Activated T-cell treated with anti-CD3 and anti-CD28 coated beads, Interleukin-2, amount 50 U/mL, for 4 hours (primary cell): ENCODE results near the gene DDX51. TPM values are rescaled to one million over a fixed set of nuclear protein-coding genes. Genes with fewer than 3 reads are reported as not detected.
A peak's percentile ranks its signal among the peaks of the same experiment; 100 is the strongest.

Experiments
- ATAC-seq, 2 donors: fragments of 200-7000 bp; cut with Tn5 transposase; one replicate each; pipeline ENCODE4 v1.10.0; 2021
- DNase-seq: peaks from one replicate; pipeline ENCODE4 v3.0.0-alpha.2; 2020
- H3K27me3 Mint-ChIP-seq: one replicate; pipeline ENCODE4 v1.8.0; 2021; ENCODE audit warnings: low read depth, mixed read lengths
- H3K36me3 Mint-ChIP-seq: one replicate; pipeline ENCODE4 v1.8.0; 2022; ENCODE audit warnings: mixed read lengths; ENCODE audit not compliant: insufficient read depth
- H3K4me1 Mint-ChIP-seq: one replicate; pipeline ENCODE4 v1.8.0; 2021; ENCODE audit warnings: low read depth, mixed read lengths
- H3K4me3 Mint-ChIP-seq: one replicate; pipeline ENCODE4 v1.8.0; 2021; ENCODE audit warnings: mild to moderate bottlenecking, moderate library complexity, mixed read lengths
- H3K9me3 Mint-ChIP-seq: one replicate; pipeline ENCODE4 v1.8.0; 2021; ENCODE audit warnings: mixed read lengths
- total RNA-seq, 3 donors: library from RNA; stranded (reverse); gene quantifications; one replicate each; pipeline ENCODE4 v1.2.1, GENCODE V29; 2021

DDX51 gene, protein sequence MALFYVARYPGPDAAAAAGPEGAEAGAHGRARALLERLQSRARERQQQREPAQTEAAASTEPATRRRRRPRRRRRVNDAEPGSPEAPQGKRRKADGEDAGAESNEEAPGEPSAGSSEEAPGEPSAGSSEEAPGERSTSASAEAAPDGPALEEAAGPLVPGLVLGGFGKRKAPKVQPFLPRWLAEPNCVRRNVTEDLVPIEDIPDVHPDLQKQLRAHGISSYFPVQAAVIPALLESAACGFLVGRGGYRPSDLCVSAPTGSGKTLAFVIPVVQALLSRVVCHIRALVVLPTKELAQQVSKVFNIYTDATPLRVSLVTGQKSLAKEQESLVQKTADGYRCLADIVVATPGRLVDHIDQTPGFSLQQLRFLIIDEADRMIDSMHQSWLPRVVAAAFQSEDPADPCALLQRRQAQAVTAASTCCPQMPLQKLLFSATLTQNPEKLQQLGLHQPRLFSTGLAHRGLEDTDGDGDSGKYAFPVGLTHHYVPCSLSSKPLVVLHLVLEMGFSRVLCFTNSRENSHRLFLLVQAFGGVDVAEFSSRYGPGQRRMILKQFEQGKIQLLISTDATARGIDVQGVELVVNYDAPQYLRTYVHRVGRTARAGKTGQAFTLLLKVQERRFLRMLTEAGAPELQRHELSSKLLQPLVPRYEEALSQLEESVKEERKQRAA
- 10 to 100 TPM; 71.4 to 83.5 (median 72.8) TPM for total RNA-seq

DNA sequence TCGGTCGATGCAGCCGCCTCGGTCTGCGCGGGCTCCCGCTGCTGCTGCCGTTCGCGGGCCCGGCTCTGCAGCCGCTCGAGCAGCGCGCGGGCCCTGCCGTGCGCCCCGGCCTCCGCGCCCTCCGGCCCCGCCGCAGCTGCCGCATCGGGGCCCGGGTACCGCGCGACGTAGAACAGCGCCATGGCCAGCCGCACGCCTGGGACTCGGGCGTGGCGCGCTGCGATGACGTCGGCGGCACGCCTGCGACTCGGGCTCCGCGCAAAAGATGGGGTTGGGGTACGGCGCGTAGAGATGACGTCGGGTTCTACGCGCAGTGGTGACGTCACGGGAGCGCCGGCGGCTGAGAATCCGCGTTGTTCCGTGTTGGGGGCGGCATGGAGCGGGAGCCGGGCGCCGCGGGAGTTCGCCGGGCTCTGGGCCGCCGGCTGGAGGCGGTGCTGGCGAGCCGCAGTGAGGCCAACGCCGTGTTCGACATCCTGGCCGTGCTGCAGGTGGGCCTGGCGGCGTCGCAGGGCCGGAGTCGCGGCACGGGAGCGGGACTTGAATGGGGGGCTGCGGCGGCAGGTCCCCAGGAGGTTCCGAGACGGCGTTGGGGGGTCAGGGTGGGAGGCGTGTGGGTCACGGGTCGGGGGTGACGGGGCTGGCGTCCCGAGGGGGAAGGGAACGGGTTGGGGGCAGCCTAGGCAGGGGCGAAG is at the start of gene DDX51, which contains the start of gene NOC4L:
Gene DDX51 (minus strand): TSS at position 205 of the 695 bp plus-strand sequence. CDS start 23 bp downstream, at position 182.
Gene NOC4L (plus strand): TSS at position 343 of the 695 bp plus-strand sequence. CDS start 32 bp downstream, at position 375.
- no peaks in the 10 kb centered on the region for H3K27me3 Mint-ChIP-seq
- DNase-seq (peak; percentile 96), ATAC-seq (peak; percentile 95 to 96)
- H3K36me3 Mint-ChIP-seq, result peaks cover 16% of the 10 kb centered on the region
- H3K9me3 Mint-ChIP-seq, result no peaks in the 10 kb centered on the region
- H3K4me3 Mint-ChIP-seq, result peak within 1 kb of the TSS; percentile 92
- H3K4me1 Mint-ChIP-seq, result peaks cover 23% of the 10 kb centered on the region

DNA sequence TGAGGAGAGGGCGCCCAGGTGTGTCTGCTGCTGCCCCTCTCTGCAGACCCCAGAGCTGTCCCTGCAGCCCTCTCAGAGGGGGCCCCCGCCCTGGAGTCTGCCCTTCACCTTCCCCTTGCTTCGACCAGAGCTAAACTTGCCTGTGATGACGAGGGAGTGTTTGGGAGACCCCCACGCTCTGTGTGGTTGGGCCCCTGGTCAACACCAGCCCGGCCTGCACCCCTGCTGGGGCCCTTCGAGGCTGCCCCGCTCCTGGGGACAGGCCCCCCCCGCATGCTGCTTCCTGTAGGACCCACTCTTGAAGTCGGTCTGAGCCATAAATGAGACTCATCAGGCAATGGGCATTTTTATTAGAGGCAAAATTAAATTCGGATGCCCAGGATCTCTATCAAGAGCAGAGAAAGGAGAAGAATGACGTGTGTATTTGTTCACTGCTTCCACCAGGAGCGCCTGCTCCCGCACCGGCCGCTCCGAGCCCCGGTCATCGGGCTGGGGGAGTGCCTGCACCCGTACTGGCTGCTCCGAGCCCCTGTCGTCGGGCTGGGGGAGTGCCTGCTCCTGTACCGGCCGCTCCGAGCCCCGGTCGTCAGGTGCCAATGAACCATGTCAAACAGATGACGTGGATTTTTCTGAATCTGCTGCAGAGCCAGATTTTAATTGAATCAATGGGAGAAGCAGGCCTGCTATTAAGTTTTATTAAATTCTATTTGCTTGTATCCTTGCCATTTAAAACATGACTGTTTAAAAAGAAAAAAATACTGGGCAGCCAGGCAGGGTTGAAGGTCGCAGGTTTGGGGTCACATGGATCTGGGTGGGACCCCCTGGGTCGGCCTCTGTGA is 47.8 kb upstream of the DDX51 start:
- H3K4me3 Mint-ChIP-seq, result no peak overlapping the region
- H3K27me3 Mint-ChIP-seq, result no peaks in the 10 kb centered on the region
- peaks cover 12% of the 10 kb centered on the region for H3K9me3 Mint-ChIP-seq
- no peak for DNase-seq
- H3K36me3 Mint-ChIP-seq, result peaks cover 3% of the 10 kb centered on the region
- ATAC-seq, result no peak
- H3K4me1 Mint-ChIP-seq, result peaks cover 28% of the 10 kb centered on the region

DNA sequence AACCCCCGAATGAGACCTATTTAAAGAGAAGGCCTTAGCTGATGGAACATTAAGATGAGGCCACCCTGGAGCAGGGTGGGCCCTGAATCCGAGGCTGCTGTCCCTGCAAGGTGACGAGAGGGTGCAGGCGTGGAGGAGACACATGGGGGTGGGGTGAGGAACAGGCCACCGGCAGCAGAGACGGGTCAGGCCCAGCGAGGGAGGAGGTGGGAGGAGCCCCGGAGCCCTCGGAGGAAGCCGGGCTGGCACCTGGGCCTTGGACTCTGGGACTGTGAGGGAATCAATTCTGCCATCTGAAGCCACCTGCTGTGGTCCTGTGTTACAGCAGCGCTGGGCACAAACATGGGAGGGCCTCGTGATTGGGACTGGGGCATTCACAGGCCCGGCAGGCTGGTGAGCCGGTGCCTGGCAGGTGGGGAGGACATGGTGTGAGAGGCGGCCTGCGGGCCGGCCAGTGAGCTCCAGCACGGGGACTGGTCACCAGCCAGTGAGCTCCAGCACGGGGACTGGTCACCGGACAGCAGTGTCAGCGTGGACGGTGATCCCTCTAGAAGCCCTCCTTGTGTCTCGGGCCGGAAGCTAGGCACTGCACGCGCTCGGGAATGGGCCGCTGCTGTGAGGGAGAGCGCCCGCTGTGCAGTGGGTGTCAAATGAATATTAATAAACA is 46.8 kb upstream of the DDX51 start:
- peak overlapping the region; percentile 52 for H3K4me3 Mint-ChIP-seq
- peaks cover 12% of the 10 kb centered on the region for H3K9me3 Mint-ChIP-seq
- ATAC-seq (no peak), DNase-seq (no peak)
- H3K27me3 Mint-ChIP-seq, result no peaks in the 10 kb centered on the region
- H3K4me1 Mint-ChIP-seq, result peaks cover 36% of the 10 kb centered on the region
- peaks cover 3% of the 10 kb centered on the region for H3K36me3 Mint-ChIP-seq

DNA sequence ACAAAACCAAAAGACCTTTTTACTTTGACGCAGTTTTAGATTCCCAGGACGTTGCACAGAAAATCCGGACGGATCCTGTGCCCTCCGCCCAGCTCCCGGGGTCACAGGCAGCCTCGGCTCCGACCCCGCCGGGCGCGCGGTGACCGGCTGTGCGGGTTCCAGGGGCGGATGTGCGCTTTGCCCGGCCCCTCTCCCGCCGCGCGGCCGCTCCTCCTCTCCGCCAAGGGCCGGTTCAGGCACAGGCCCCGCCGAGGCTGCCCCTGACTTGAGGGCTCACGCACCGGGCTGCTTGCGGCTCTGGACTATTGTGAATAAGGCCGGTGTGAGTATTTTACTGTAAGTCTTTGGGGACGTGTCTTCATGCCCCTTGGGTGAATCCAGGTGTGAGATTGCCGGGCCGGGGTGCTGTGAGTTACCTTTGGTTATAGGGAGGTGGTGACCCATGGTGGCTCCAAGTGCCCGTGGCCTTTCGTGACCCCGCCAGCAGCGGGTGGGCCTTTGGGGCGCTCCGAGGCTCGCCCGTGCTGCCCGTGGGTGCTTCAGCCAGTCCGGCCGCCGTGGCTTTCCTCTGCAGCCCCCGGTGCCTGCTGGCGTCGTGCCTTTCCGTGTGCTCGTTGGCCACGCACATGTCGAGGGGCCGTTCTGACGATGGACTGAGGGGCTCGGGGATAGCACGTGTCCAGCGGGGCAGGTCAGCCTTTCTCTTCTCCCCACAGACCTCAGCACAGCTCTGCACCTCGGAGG is 46.1 kb upstream of the DDX51 start:
- no peak for DNase-seq
- H3K9me3 Mint-ChIP-seq, result peaks cover 12% of the 10 kb centered on the region
- H3K4me3 Mint-ChIP-seq, result peak overlapping the region; percentile 91
- ATAC-seq, result peak; percentile 17 to 20
- H3K27me3 Mint-ChIP-seq, result no peaks in the 10 kb centered on the region
- H3K36me3 Mint-ChIP-seq, result peaks cover 3% of the 10 kb centered on the region
- peaks cover 44% of the 10 kb centered on the region for H3K4me1 Mint-ChIP-seq

DNA sequence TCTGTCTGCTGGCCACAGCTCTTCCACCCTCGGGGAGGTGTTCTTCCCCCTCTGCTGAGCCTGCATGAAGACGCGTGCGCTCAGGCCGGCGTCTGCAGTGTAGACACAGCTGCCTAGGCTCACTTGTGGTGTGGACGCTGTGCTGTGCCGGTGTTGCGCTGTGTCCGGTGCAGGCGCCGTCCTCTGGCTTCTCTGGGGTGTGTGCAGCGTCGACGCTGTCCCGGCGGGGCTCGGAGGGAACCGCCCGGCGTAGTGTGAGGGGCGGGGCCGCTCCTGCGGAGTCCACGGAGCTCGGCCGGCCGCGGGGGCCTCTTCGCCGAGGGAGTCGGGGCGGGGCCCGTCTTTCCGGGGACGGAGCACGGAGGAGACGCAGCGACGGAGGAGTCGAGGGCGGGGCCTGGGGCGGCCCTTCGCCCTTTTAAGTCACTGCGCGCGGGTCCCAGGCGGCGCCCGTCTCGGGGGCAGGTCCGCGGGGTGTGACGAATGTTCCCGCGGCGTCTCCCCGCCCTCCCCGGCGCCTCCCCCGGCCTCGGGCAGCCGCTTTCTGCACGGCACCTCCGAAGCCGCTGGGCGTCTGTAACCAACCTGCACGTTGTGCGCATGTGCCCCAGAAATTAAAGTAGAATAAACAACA is 45.4 kb upstream of the DDX51 start:
- H3K4me1 Mint-ChIP-seq, result peaks cover 45% of the 10 kb centered on the region
- ATAC-seq (peak; percentile 94 to 95), DNase-seq (peak; percentile 91)
- H3K27me3 Mint-ChIP-seq, result no peaks in the 10 kb centered on the region
- peaks cover 12% of the 10 kb centered on the region for H3K9me3 Mint-ChIP-seq
- peaks cover 3% of the 10 kb centered on the region for H3K36me3 Mint-ChIP-seq
- H3K4me3 Mint-ChIP-seq, result peak overlapping the region; percentile 91

DNA sequence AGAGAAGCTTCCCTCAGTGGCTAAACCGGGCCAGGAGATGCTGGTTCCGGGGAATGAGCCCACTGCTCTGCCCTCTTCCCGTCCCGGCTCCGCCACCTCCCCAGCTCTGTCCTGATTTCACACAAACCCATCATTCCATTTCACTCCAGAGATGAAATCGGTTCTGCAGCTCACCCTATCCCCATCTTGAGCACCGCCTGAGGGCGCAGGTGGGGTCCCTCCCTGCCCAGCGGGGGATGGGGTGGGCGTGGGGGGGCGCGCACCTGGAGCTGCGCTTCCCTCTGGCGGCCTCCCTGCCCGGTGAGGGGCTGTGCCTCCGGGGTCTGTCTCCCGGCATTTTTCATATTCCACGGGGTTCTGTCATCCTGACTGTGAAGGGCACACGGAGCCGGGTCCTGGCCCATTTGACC is 44.8 kb upstream of the DDX51 start:
- Mint-ChIP-seq H3K9me3 (peaks cover 7% of the 10 kb centered on the region), H3K27me3 (no peaks in the 10 kb centered on the region)
- DNase-seq, result no peak

DNA sequence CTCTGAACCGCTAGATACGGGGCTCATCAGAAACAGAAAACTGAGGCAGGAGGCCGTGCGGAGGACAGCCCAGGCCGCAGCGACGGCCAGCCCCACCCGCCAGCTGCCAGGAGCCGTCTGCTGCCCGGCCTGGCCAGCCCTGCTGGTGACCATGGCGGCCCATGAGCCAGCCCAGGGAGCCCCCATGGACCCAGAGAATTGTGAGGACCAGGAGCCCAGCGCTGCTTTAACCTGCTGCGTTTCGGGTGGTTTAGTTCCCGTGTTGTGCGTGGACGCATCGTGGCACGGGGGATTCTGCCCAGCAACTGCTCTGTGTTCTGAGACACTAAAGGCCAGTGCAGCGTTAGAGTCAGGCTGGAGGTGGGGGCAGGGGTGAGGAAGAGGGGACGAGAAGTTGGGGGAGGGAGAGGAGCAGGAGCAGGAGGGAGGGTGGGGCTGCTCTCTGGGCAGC is 44.4 kb upstream of the DDX51 start:
- Mint-ChIP-seq H3K4me1 (peaks cover 45% of the 10 kb centered on the region), H3K36me3 (no peaks in the 10 kb centered on the region), H3K27me3 (no peaks in the 10 kb centered on the region), H3K9me3 (peaks cover 4% of the 10 kb centered on the region), H3K4me3 (peak overlapping the region; percentile 62)
- no peak for ATAC-seq
- DNase-seq, result no peak

More for the DNA sequence above, 44.8 kb upstream of the DDX51 start:
- Mint-ChIP-seq H3K4me1 (peaks cover 45% of the 10 kb centered on the region), H3K36me3 (no peaks in the 10 kb centered on the region), H3K4me3 (peak overlapping the region; percentile 91)
- peak in 1 of 2 donors; percentile 0 for ATAC-seq

DNA sequence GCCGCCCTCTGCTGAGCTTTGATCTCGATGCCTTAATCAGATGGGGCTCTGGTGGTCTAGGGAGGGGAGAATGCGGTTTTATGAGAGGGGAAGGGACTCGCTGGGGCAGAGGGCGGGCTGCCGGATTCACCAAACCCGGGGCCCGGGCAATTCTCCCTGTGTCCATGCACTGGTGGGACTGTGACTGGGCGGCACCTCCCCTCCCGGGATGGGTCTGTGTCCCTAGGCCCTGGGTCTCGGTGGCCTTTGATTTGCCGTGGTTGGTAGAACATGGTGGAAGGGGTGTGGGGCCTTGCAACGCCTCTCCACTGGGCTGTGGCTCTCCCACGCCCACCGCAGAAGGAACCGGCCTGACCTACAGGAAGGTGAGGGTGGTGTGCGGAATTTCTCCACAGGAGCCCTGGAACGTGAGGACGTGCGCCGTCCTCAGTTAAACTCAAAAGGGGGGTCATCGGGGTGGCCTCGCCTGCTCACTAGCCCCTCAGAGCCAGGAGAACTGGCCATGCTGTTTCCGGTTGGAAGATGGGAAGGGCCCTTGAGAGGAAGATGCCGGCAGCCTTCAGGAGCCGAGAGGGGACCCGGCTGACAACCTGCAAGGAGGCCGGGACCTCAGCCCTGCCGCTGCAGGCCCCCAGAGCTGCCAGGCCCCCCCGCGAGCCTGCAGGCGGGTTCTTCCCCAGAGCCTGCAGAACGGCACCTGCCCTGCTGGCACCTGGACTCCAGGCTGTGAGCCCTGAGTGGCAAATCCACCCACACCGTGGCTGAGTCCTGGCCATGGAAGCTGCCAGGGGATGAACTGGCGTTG is 43.7 kb upstream of the DDX51 start:
- Mint-ChIP-seq H3K4me3 (peak overlapping the region; percentile 62), H3K36me3 (no peaks in the 10 kb centered on the region), H3K27me3 (no peaks in the 10 kb centered on the region), H3K9me3 (no peaks in the 10 kb centered on the region), H3K4me1 (peaks cover 45% of the 10 kb centered on the region)
- DNase-seq, result no peak
- no peak for ATAC-seq

DNA sequence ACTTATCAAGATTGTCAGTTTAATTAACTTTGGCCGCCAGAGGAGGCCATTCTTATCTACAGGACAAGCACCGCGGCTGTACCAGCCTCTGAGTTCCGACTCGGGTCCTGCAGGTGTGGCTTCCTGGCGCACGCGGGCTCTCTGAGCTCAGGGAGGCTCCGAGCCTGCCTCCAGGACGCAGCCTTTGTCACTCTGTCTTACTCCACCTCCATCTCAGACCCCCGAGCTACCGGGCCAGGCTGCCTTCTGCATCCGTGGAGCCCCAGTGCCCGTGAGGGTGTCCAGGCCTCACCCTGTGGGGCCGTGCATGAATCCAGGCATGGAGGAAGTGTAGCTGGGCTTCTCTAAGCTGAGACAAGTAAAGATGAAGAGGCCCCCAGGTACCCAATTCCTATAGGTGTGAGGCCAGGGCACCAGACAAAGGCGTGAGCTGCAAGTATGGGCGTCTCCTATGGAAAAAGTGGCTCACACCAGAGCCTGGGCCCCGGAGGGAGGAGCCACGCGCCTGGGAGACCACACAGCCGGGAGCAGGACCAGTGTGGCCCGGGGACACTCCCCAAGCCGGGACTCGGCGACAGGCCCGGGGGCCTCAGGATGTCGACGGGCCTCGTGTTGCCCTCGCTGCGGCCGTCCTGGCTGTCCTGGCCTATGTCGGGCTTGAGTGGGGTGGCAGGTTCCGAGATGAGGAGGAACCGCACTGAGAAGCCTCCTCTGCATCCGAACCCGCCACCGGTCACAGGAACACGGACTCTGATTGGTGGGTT is 42.9 kb upstream of the DDX51 start:
- Mint-ChIP-seq H3K36me3 (no peaks in the 10 kb centered on the region), H3K4me3 (peak overlapping the region; percentile 80), H3K4me1 (peaks cover 48% of the 10 kb centered on the region), H3K27me3 (no peaks in the 10 kb centered on the region), H3K9me3 (no peaks in the 10 kb centered on the region)
- ATAC-seq (no peak), DNase-seq (no peak)

DNA sequence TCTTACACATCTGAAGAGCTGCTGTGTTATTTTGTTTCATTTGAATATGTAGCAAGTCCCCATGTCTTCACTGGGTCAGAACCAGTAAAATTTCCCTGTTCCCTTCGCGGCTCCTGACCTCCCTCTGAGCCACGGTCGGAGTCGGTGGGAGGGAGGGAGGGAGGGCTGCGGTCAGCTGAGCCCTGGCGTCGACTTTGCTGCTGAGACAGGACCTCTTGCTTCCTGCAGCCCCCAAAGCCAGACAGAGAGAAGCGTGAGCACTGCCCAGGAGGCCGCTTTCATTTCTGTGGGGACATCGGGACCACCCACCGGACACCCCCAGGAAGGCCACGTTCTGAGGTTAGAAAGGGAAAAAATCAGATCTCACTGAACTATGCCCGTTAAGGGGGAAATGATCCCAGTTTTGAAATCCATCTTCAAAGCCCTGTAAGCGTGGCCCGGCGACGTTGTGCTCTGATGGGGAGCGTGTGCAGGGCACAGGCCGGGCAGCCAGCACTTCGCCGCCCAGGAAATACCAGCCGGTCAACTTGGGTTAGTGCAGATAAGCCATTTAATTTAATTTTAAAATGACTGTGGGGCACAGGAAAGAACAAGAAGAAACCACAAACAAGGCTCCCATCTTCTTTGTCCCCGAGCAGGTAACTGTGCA is 42.2 kb upstream of the DDX51 start:
- H3K36me3 Mint-ChIP-seq, result no peaks in the 10 kb centered on the region
- H3K27me3 Mint-ChIP-seq, result no peaks in the 10 kb centered on the region
- peaks cover 48% of the 10 kb centered on the region for H3K4me1 Mint-ChIP-seq
- H3K4me3 Mint-ChIP-seq, result peak overlapping the region; percentile 80
- H3K9me3 Mint-ChIP-seq, result no peaks in the 10 kb centered on the region
- DNase-seq (no peak), ATAC-seq (no peak)

DNA sequence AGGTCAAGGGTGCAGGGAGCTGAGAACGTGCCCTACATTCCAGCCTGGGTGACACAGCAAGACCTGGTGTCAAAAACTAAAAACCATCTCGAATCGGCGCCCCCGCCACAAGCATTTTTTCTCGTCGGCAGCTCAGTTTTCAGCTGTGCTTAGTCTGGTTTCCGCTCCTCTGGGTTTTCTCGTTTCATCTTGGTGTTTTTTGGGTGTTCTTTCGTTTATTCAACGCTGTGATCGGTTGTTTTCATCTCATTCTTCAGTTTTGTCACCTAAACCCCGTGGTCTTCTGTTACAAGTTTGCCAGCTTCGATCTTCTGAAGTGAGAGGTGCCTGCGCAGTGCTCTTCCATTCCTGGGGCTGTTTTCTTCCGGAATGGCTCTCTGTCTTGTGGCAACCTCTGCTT is 41.6 kb upstream of the DDX51 start:
- H3K4me1 Mint-ChIP-seq, result peaks cover 42% of the 10 kb centered on the region
- DNase-seq (no peak), ATAC-seq (no peak)
- H3K9me3 Mint-ChIP-seq, result no peaks in the 10 kb centered on the region
- H3K27me3 Mint-ChIP-seq, result no peaks in the 10 kb centered on the region
- H3K4me3 Mint-ChIP-seq, result peak overlapping the region; percentile 80
- no peaks in the 10 kb centered on the region for H3K36me3 Mint-ChIP-seq
